HUES48 (cell line): ENCODE measurements around the gene IFI44.

ENCODE experiments used
- H3K27ac ChIP-seq: one replicate; pipeline ENCODE4 v1.7.0; 2013; ENCODE audit warnings: low read depth, low read length, inconsistent platforms
- H3K27me3 ChIP-seq: 2 replicates; pipeline ENCODE4 v1.6.1; 2013; ENCODE audit warnings: mild to moderate bottlenecking, low read length; ENCODE audit not compliant: control insufficient read depth, insufficient read depth
- H3K36me3 ChIP-seq: 2 replicates; pipeline ENCODE4 v1.6.1; 2013; ENCODE audit warnings: low read length; ENCODE audit not compliant: control insufficient read depth, insufficient read depth
- H3K4me1 ChIP-seq: 2 replicates; pipeline ENCODE4 v1.6.1; 2013; ENCODE audit warnings: mild to moderate bottlenecking, low read length; ENCODE audit not compliant: control insufficient read depth, insufficient read depth
- H3K4me3 ChIP-seq: 2 replicates; pipeline ENCODE4 v1.5.1; 2013; ENCODE audit warnings: mild to moderate bottlenecking, low read depth, low read length
- H3K9ac ChIP-seq: 2 replicates; pipeline ENCODE4 v1.6.1; 2013; ENCODE audit warnings: mild to moderate bottlenecking, low read depth, low read length, moderate library complexity
- H3K9me3 ChIP-seq: 2 replicates; pipeline ENCODE4 v1.6.1; 2013; ENCODE audit warnings: low read length; ENCODE audit not compliant: control insufficient read depth, insufficient read depth

IFI44 gene

DNA sequence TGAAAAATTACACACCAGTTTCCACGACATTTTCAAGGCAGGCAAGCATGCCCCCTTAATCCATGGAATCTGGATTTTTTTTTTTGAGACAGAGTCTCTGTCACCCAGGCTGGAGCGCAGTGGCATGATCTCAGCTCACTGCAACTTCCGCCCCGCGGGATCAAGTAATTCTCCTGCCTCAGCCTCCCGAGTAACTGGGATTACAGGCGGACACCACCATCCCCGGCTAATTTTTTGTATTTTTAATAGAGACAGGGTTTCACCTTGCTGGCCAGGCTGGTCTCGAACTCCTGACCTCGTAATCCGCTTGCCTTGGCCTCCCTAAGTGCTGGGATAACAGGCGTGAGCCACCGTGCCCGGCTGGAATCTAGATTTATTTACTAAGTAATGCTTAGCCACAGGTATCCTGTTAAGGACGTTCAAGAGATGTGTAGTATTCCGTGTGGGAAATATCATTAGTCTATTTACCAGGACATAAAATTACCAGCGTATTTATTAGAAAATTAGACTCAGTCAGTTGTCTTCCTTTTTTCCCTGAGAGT lies 2.5 kb downstream of the IFI44 start:
- Histone ChIP-seq H3K36me3 (no peaks in the 10 kb centered on the region), H3K4me1 (no peaks in the 10 kb centered on the region), H3K4me3 (no peak overlapping the region), H3K9me3 (peaks cover 6% of the 10 kb centered on the region; the same call in 1 of the 2 replicates), H3K27ac (no peak overlapping the region), H3K27me3 (peaks cover 17% of the 10 kb centered on the region), H3K9ac (no peak overlapping the region)

DNA sequence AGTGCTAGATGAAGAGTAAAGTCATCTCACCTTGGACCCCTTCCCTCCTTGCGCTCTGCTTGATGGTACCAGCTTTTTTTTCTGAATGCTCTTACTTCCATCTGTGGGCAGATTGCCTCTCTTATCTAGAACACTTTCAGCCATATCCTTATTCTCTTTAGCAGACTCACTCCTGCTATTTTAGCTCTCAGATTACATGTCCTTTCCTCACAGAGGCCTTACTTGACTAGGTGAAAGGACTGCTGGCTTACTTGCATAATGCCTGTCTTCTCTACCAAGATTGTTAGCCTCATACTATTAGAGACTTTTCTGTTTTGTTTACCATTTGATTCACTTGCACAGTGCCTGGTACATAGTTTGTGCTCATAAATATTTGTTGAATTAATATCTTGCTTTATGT lies 9.3 kb downstream of the IFI44 start:
- Histone ChIP-seq H3K4me1 (no peaks in the 10 kb centered on the region), H3K9me3 (no peaks in the 10 kb centered on the region)

DNA sequence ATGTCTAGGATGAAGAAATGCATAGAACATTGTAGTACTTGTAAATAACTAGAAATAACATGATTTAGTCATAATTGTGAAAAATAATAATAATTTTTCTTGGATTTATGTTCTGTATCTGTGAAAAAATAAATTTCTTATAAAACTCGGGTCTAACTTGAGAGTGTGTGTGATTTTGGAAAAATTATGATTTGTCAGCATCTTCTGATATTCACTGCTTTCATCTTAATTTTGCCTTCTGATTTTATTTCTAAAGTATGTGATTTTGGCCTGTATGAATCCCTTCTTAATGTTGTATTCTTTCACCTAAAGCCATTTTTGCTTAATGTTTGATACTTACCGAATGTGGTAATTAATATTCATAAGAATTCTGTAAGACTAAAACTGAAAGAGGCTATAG lies 14.3 kb downstream of the IFI44 start:
- no peaks in the 10 kb centered on the region for H3K36me3 ChIP-seq
- no peaks in the 10 kb centered on the region for H3K4me1 ChIP-seq
- no peaks in the 10 kb centered on the region for H3K27me3 ChIP-seq
- H3K4me3 ChIP-seq = no peak overlapping the region
- no peak overlapping the region for H3K27ac ChIP-seq
- no peak overlapping the region for H3K9ac ChIP-seq
- H3K9me3 ChIP-seq = no peaks in the 10 kb centered on the region

More for the DNA sequence above, 9.3 kb downstream of the IFI44 start:
- Histone ChIP-seq H3K4me3 (no peak overlapping the region), H3K9ac (no peak overlapping the region), H3K27me3 (peaks cover 25% of the 10 kb centered on the region), H3K36me3 (no peaks in the 10 kb centered on the region), H3K27ac (no peak overlapping the region)

DNA sequence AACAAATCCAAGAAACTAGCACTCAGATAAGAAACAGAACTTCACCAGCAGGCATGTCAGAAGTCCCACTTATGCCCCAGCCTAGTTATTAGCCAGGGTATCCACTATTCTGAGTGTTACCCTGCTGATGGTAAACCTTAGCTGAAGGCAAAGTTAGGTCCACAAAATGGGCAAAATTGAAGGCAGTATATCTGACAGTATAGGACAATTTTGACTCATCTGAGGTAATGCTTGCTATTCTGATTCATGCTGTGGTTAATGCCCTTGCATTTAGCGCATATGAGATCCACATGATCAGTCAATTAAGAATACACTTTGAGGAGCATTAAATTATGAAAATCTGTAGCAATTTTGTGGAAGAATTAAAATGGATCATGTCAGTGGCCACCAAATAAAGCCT lies 15.1 kb downstream of the IFI44 start:
- Histone ChIP-seq H3K4me1 (no peaks in the 10 kb centered on the region), H3K36me3 (no peaks in the 10 kb centered on the region), H3K9ac (no peak overlapping the region), H3K4me3 (no peak overlapping the region), H3K27ac (no peak overlapping the region), H3K27me3 (no peaks in the 10 kb centered on the region), H3K9me3 (no peaks in the 10 kb centered on the region)

DNA sequence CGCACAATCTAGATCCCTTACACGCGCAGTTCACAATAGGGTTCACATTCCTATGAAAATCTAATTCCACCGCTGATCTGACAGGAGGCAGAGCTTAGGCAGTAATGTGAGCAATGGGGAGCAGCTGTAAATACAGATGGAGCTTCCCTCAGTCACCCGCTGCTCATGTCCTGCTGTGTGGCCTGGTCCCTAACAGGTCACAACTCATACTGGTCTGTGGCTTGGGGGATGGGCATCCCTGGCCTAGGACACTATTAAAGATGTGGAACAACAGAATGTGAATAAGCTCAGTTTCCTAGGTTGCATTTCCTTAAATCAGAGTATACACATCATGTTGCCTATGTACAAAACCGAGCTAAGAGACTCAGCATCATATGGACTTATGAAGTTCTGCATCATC lies 16.2 kb downstream of the IFI44 start:
- Histone ChIP-seq H3K9ac (no peak overlapping the region), H3K36me3 (no peaks in the 10 kb centered on the region), H3K27ac (no peak overlapping the region), H3K27me3 (no peaks in the 10 kb centered on the region), H3K9me3 (no peaks in the 10 kb centered on the region), H3K4me3 (no peak overlapping the region), H3K4me1 (no peaks in the 10 kb centered on the region)

DNA sequence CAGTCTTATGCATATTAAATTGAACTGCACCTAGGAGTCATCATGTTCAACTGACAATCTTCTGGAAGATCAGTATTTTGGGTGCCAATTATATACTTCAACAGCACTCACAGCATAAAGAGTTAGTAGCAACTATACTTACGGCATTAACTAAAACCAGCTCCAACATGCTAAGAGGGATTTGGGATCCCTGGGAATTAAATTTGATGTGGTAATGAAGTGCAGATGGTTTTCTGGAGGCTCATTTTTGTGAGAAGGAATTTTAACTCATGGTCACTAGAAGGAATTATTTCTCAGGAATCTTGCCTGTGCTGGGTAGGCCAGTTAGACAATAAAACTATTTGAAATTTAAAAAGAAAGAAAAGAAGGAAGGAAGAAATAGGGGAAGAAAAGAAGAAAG lies 18.3 kb downstream of the IFI44 start:
- no peaks in the 10 kb centered on the region for H3K36me3 ChIP-seq

DNA sequence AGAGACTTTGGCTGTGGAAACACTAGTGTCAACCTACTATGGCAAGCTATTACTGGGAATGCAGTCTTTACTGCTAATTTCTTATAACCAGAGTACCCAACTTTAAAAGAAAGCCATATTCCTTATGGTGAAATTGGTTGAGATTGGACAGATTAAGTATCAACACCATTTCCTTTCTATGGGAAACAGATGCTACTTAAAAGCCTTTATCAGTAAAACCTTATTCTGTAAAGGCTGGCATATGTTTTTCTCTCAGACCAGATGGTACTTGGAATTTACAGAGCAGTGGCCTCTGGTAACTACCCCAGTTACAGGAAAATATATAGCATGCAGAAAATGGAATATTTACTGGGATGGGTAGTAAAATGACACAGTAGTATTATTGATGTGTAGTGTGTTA lies 18.8 kb downstream of the IFI44 start:
- Histone ChIP-seq H3K4me1 (no peaks in the 10 kb centered on the region), H3K27ac (no peak overlapping the region), H3K4me3 (no peak overlapping the region), H3K36me3 (no peaks in the 10 kb centered on the region), H3K9ac (no peak overlapping the region), H3K27me3 (no peaks in the 10 kb centered on the region), H3K9me3 (no peaks in the 10 kb centered on the region)

More for the DNA sequence above, 18.3 kb downstream of the IFI44 start:
- no peak overlapping the region for H3K27ac ChIP-seq
- no peak overlapping the region for H3K9ac ChIP-seq
- H3K4me1 ChIP-seq = no peaks in the 10 kb centered on the region
- H3K4me3 ChIP-seq = no peak overlapping the region
- H3K9me3 ChIP-seq = no peaks in the 10 kb centered on the region
- no peaks in the 10 kb centered on the region for H3K27me3 ChIP-seq

DNA sequence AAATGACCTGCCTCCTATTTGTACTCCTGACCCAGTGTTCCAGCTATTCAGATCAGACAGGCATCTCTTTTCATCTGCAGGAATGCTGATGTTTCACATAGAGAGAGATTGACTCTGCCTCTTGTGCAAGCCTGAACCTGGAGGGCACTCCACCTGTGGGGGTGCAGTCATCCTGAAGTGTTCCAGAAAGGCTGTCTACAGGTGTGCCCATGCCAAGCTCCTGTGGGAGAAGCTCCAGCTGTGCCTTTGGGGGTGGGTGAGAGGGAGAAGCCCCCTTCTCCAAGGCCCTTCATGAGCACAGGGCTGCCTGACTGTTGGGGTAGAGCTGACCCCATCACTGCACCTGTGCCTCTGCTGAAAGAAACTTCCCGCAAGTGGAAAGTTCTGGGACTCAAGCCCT lies 22.8 kb downstream of the IFI44 start:
- Histone ChIP-seq H3K27me3 (no peaks in the 10 kb centered on the region), H3K9me3 (no peaks in the 10 kb centered on the region), H3K4me3 (no peak overlapping the region), H3K27ac (no peak overlapping the region), H3K9ac (no peak overlapping the region), H3K4me1 (no peaks in the 10 kb centered on the region), H3K36me3 (no peaks in the 10 kb centered on the region)

DNA sequence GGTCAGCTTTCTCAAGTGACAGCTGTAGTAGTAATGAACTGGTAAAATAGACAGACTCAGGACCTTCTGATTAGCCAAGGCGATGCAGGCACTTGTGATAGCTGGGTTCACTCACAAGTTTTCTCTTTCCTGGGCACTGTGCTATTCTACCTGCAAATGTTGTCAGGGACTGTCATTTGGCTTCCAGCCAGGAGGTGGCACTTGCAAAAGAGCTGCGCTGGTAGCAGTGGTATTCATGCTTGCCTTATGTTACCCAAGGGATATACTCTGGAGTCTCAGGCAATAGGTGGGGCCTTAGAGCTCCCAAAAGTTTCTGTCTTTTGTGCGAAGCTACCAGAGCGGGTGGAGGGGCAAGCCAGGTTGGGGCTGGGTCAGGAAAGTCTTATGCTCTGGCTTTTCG lies 23.5 kb downstream of the IFI44 start:
- Histone ChIP-seq H3K36me3 (no peaks in the 10 kb centered on the region), H3K9ac (no peak overlapping the region), H3K4me3 (no peak overlapping the region), H3K9me3 (no peaks in the 10 kb centered on the region), H3K4me1 (no peaks in the 10 kb centered on the region), H3K27me3 (no peaks in the 10 kb centered on the region), H3K27ac (no peak overlapping the region)

DNA sequence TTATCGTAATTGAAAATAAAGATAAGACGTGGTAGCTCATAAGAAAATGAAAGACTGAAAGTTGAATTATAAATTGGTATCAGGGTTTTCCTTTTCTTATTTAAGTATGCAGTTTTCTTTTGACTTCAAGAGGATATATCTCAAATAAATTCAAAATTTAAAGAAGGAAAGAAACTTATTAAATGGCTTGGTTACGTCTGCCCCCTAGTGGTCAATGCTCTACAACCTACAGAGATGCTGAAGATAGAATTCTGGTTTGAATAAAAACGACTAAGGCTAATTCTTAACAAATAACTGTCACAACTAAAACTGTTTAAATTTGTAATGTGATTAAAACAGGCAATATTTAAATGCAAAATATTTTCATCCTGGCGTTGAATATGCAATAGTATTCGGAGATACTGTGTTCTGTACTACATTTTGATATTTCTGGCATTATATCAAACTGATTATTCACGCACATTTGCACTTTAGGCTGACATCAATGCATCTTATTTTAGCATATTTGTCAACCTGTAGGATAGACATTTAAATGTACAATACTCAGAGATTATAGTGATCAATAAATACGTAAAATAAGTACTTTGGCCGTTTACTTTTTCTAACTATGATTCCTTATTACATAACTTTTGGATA lies 26.8 kb downstream of the IFI44 start:
- Histone ChIP-seq H3K9ac (no peak overlapping the region), H3K36me3 (no peaks in the 10 kb centered on the region), H3K4me3 (no peak overlapping the region), H3K4me1 (no peaks in the 10 kb centered on the region), H3K27me3 (no peaks in the 10 kb centered on the region), H3K9me3 (no peaks in the 10 kb centered on the region), H3K27ac (no peak overlapping the region)

DNA sequence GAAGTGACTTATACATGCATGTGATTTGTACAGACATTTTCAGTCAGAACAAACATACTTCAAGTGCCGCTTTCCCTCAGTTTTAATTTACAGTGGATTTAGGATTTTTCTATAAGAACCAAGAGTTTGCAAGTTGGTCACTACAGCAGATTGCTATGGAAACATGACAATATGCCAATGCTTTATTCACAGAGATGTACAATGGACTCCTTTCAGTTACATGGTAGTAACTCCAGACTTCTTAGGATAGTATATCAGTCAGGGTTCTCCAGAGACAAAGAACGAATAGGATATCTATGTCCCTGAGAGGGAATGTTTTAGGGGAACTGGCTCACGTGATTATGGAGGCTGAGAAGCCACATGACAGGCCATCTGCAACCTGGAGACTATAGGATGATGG lies 27.4 kb downstream of the IFI44 start:
- H3K4me1 ChIP-seq = no peaks in the 10 kb centered on the region
- H3K27me3 ChIP-seq = no peaks in the 10 kb centered on the region
- H3K9ac ChIP-seq = no peak overlapping the region
- H3K36me3 ChIP-seq = no peaks in the 10 kb centered on the region
- no peak overlapping the region for H3K27ac ChIP-seq
- no peak overlapping the region for H3K4me3 ChIP-seq
- no peaks in the 10 kb centered on the region for H3K9me3 ChIP-seq
